OCI-LY3 (cell line): Measurements from ENCODE around the gene MEMO1.
"Not testable (repeated sequence)": the region's sequence is repeated elsewhere in the genome, so short reads cannot be mapped to it uniquely, and the experiment has no call there.

Experiments
- H2AFZ ChIP-seq: fragments of 200-600, 300-600 bp; shearing (Covaris generic); 2 replicates; pipeline ENCODE4 v1.6.0; 2014; ENCODE audit warnings: antibody characterized with exemption, low read depth, low read length
- H3K27ac ChIP-seq: fragments of 200-600, 300-600 bp; sonication (generic); 2 replicates; pipeline ENCODE4 v1.5.1; 2014; ENCODE audit warnings: mild to moderate bottlenecking, low read length, moderate library complexity, mixed read lengths
- H3K27me3 ChIP-seq: fragments of 200-600, 300-600 bp; sonication (generic); 2 replicates; pipeline ENCODE4 v1.6.1; 2014; ENCODE audit warnings: low read depth, low read length, mixed read lengths
- H3K36me3 ChIP-seq: fragments of 200-600, 300-600 bp; sonication (generic); replicated peaks from 2 replicates; pipeline ENCODE3; 2014; ENCODE audit warnings: low read depth, low read length, mixed read lengths
- H3K4me1 ChIP-seq: fragments of 300-600, 200-600 bp; sonication (generic); 2 replicates; pipeline ENCODE4 v1.6.1; 2014; ENCODE audit warnings: low read length, mixed read lengths
- H3K4me2 ChIP-seq: fragments of 200-600, 300-600 bp; sonication (generic); 2 replicates; pipeline ENCODE4 v1.6.1; 2014; ENCODE audit warnings: low read length, mixed read lengths
- H3K4me3 ChIP-seq: fragments of 300-600, 200-600 bp; sonication (generic); 2 replicates; pipeline ENCODE4 v1.5.1; 2014; ENCODE audit warnings: antibody characterized with exemption, mild to moderate bottlenecking, low read length, moderate library complexity
- H3K79me2 ChIP-seq: fragments of 300-600, 200-600 bp; shearing (Covaris generic); 2 replicates; pipeline ENCODE4 v1.6.1; 2014; ENCODE audit warnings: mild to moderate bottlenecking, low read length, mixed read lengths
- H3K9ac ChIP-seq: fragments of 300-600, 200-600 bp; shearing (Covaris generic); 2 replicates; pipeline ENCODE4 v1.6.0; 2014; ENCODE audit warnings: mild to moderate bottlenecking, low read length, moderate library complexity
- H3K9me3 ChIP-seq: fragments of 200-600, 300-600 bp; shearing (Covaris generic); 2 replicates; pipeline ENCODE4 v1.6.1; 2014; ENCODE audit warnings: low read length, mixed read lengths; ENCODE audit not compliant: insufficient read depth
- H4K20me1 ChIP-seq: fragments of 200-600, 300-600 bp; sonication (generic); 2 replicates; pipeline ENCODE4 v1.6.1; 2016; ENCODE audit warnings: low read length, mixed read lengths; ENCODE audit not compliant: insufficient read depth
- EZH2phosphoT487 ChIP-seq: fragments of 200-600 bp; shearing (Covaris generic); IDR thresholded peaks from 2 replicates; pipeline ENCODE4 v1.6.1; 2018; ENCODE audit warnings: antibody characterized with exemption, mixed run types, low read depth
- TF ChIP-seq, protein P1 (sequence below): fragments of 200-600, 300-600 bp; sonication (generic); IDR thresholded peaks from 2 replicates; pipeline ENCODE4 v1.5.1; 2014; ENCODE audit warnings: antibody characterized with exemption, low read length, low read depth

The MEMO1 gene

DNA sequence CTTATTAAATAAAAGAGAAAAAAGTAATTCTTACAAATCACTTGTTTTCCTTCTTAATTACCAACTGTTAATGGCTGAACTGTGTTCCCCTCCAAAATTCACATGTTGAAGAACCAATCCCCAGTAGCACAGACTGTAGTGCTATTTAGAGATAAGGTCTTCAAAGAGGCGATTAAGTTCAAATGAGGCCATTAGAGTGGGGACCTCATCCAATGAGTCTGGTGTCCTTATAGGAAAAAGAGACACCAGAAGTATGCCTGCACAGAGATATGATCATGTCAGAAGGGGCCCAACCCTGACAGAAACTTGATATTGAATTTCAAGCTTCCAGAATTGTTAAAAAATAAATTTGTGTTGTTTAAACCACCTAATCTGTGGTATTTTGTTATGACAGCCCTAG lies 89.8 kb downstream of the MEMO1 start:
- H3K9ac ChIP-seq: no peak overlapping the region
- TF ChIP-seq, protein P1, sequence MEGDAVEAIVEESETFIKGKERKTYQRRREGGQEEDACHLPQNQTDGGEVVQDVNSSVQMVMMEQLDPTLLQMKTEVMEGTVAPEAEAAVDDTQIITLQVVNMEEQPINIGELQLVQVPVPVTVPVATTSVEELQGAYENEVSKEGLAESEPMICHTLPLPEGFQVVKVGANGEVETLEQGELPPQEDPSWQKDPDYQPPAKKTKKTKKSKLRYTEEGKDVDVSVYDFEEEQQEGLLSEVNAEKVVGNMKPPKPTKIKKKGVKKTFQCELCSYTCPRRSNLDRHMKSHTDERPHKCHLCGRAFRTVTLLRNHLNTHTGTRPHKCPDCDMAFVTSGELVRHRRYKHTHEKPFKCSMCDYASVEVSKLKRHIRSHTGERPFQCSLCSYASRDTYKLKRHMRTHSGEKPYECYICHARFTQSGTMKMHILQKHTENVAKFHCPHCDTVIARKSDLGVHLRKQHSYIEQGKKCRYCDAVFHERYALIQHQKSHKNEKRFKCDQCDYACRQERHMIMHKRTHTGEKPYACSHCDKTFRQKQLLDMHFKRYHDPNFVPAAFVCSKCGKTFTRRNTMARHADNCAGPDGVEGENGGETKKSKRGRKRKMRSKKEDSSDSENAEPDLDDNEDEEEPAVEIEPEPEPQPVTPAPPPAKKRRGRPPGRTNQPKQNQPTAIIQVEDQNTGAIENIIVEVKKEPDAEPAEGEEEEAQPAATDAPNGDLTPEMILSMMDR: no peak
- no peak for TF ChIP-seq EZH2phosphoT487
- no peaks in the 10 kb centered on the region for H3K9me3 ChIP-seq
- H2AFZ ChIP-seq: no peak overlapping the region
- no peak overlapping the region for H3K4me3 ChIP-seq
- H3K27ac ChIP-seq: no peak overlapping the region
- no peaks in the 10 kb centered on the region for H3K79me2 ChIP-seq
- no peaks in the 10 kb centered on the region for H3K27me3 ChIP-seq
- no peak overlapping the region for H3K4me2 ChIP-seq
- peaks cover 3% of the 10 kb centered on the region for H3K36me3 ChIP-seq
- H4K20me1 ChIP-seq: no peaks in the 10 kb centered on the region
- peaks cover 15% of the 10 kb centered on the region for H3K4me1 ChIP-seq

DNA sequence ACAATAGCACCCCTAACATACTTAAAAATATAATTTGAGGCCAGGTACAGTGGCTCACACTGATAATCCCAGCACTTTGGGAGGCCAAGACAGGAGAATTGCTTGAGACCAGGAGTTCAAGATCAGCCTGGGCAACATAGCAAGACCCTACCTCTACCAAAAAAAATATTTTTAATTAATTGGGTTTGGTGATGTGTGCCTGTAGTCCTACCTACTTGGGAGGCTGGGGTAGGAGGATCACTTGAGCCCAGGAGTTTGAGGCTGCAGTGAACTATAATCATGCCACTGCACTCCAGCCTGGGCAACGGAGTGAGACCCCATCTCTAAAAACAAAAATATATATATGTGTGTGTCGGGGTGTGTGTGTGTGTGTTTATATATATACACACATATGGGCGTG lies 91.3 kb downstream of the MEMO1 start:
- H3K9me3 ChIP-seq: no peaks in the 10 kb centered on the region
- H3K4me1 ChIP-seq: peaks cover 15% of the 10 kb centered on the region
- H3K9ac ChIP-seq: no peak overlapping the region
- H3K27me3 ChIP-seq: no peaks in the 10 kb centered on the region
- no peaks in the 10 kb centered on the region for H4K20me1 ChIP-seq
- H3K27ac ChIP-seq: no peak overlapping the region
- TF ChIP-seq, protein P1: no peak
- no peak for TF ChIP-seq EZH2phosphoT487
- peaks cover 3% of the 10 kb centered on the region for H3K36me3 ChIP-seq
- no peak overlapping the region for H3K4me3 ChIP-seq
- H3K79me2 ChIP-seq: no peaks in the 10 kb centered on the region
- no peak overlapping the region for H3K4me2 ChIP-seq
- no peak overlapping the region for H2AFZ ChIP-seq

DNA sequence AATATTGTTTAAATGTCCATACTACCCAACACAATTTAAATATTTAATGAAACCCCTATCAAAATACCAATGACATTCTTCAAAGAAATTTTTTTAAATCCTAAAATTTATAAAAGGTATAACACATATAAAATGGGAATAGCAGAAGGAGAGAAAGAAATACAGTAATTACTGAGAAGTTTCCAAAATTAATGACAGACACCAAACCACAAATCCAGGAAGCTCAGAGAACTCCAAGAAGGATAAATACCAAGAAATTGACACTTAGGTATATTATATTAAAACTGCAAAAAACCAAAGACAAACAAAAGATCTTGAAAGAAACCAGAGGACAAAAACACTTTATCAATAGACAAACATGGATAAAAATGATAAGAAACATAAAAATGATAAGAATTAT lies 101.1 kb downstream of the MEMO1 start:
- Histone ChIP-seq H3K79me2 (no peaks in the 10 kb centered on the region), H4K20me1 (no peaks in the 10 kb centered on the region), H3K27ac (no peak overlapping the region), H3K4me3 (no peak overlapping the region), H2AFZ (no peak overlapping the region), H3K9ac (no peak overlapping the region), H3K27me3 (no peaks in the 10 kb centered on the region), H3K4me1 (no peaks in the 10 kb centered on the region), H3K9me3 (no peaks in the 10 kb centered on the region), H3K4me2 (no peak overlapping the region), H3K36me3 (peaks cover 2% of the 10 kb centered on the region)
- TF ChIP-seq EZH2phosphoT487: no peak
- TF ChIP-seq, protein P1: no peak

DNA sequence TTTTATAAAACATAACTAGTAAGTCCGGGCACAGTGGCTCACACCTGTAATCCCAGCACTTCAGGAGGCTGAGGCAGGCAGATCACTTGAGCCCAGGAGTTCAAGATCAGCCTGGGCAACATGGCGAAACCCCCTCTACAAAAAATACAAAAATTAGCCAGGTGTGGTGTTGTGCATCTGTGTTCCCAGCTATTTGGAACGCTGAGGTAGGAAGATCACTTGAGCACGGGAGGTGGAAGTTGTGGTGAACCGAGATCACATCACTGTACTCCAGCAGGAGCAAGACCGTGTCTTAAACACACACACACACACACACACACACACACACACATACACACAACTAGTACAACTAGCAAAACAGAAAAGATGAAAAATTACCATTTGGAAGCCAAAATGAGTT lies 103.3 kb downstream of the MEMO1 start:
- not testable (repeated sequence) for H3K27me3 ChIP-seq, H4K20me1 ChIP-seq, H3K9ac ChIP-seq, H3K36me3 ChIP-seq, H3K4me3 ChIP-seq, H3K79me2 ChIP-seq, H2AFZ ChIP-seq, H3K9me3 ChIP-seq, H3K27ac ChIP-seq, H3K4me2 ChIP-seq, H3K4me1 ChIP-seq
